GM12878 (cell line): ENCODE measurements around the gene ATG12. TPM values are rescaled to one million over a fixed set of nuclear protein-coding genes. Genes with fewer than 3 reads are reported as not detected.

Experiments
- ATAC-seq: fragments of 200-7000 bp; cut with Tn5 transposase; 3 replicates; pipeline ENCODE4 v1.9.1; 2020; ENCODE audit warnings: mild to moderate bottlenecking, moderate library complexity
- BruUV-seq: library from RNA; stranded (reverse); fragments of 400-500 nt; replicated peaks from 2 replicates; lab custom pipeline; 2021; lab: Mats Ljungman, UMichigan
- CTCF ChIA-PET: fragments of 300-600 bp; sonication (Branson Sonifier 250); formaldehyde crosslinking; extraction: SDS; loops from one replicate; lab custom pipeline; 2021; ENCODE audit warnings: inconsistent platforms; lab: Yijun Ruan, JAX
- POLR2A ChIA-PET: fragments of 350-600 bp; formaldehyde crosslinking; extraction: SDS; loops from one replicate; lab custom pipeline; 2021; ENCODE audit warnings: inconsistent platforms; lab: Charles Lee
- RAD21 ChIA-PET: fragments of 300-600 bp; sonication (Branson Sonifier 250); formaldehyde crosslinking; loops from one replicate; lab custom pipeline; 2023; ENCODE audit warnings: antibody characterized with exemption; ENCODE audit not compliant: unreplicated experiment; lab: Charles Lee
- SMC1A ChIA-PET: fragments of 300-600 bp; sonication (Branson Sonifier 250); formaldehyde crosslinking; loops from one replicate; lab custom pipeline; 2023; ENCODE audit not compliant: unreplicated experiment, uncharacterized antibody; lab: Charles Lee
- DNase-seq: peaks from one replicate; pipeline ENCODE4 v3.0.0-alpha.2; 2011; ENCODE audit warnings: low read depth, low spot score
- FAIRE-seq: peaks from 3 replicates; lab custom pipeline; 2011; peaks lifted over from hg19 to GRCh38; lab: Jason Lieb, UNC
- H2AFZ ChIP-seq: 2 replicates; pipeline ENCODE4 v1.6.0; 2011; ENCODE audit warnings: low read depth, low read length, control low read depth; ENCODE audit not compliant: control insufficient read depth
- H3K27ac ChIP-seq: 2 replicates; pipeline ENCODE4 v1.5.1; 2011; ENCODE audit warnings: control low read depth; ENCODE audit not compliant: control insufficient read depth, insufficient read depth
- H3K27me3 ChIP-seq, 2 experiments: replicated peaks in 1 of 2; 2 replicates each; pipeline versions ENCODE4 v1.6.0 to v1.6.1; 2011; ENCODE audit warnings: low read length in 1 of 2; ENCODE audit not compliant: control insufficient read depth in 2 of 2, insufficient read depth in 2 of 2
- H3K36me3 ChIP-seq, 2 experiments: 2 replicates each; pipeline ENCODE4 v1.5.1; 2011; ENCODE audit warnings: low read length in 1 of 2; ENCODE audit not compliant: control insufficient read depth in 2 of 2, insufficient read depth in 2 of 2
- H3K4me1 ChIP-seq: 2 replicates; pipeline ENCODE4 v1.6.1; 2011; ENCODE audit warnings: mild to moderate bottlenecking, low read length, moderate library complexity, mixed read lengths; ENCODE audit not compliant: control insufficient read depth, insufficient read depth
- H3K4me2 ChIP-seq: 2 replicates; pipeline ENCODE4 v1.6.0; 2011; ENCODE audit warnings: control low read depth; ENCODE audit not compliant: control insufficient read depth, insufficient read depth
- H3K4me3 ChIP-seq: fragments of 200-600 bp; sonication (generic); 2 replicates; pipeline ENCODE4 v1.5.1; 2016
- H3K79me2 ChIP-seq: 2 replicates; pipeline ENCODE4 v1.6.0; 2011; ENCODE audit warnings: low read length; ENCODE audit not compliant: control insufficient read depth, insufficient read depth
- H3K9ac ChIP-seq: 2 replicates; pipeline ENCODE4 v1.8.0; 2011; ENCODE audit warnings: low read length, control low read depth, mixed read lengths; ENCODE audit not compliant: control insufficient read depth, insufficient read depth
- H3K9me3 ChIP-seq: replicated peaks from 3 replicates; pipeline ENCODE4 v1.5.1; 2011; ENCODE audit warnings: mild to moderate bottlenecking, low read length; ENCODE audit not compliant: control insufficient read depth, insufficient read depth
- H4K20me1 ChIP-seq: 2 replicates; pipeline ENCODE4 v1.6.0; 2011; ENCODE audit not compliant: control insufficient read depth, insufficient read depth
- CREB1 ChIP-seq: IDR thresholded peaks from 2 replicates; pipeline ENCODE4 v1.6.1; 2012; ENCODE audit warnings: low read depth, mild to moderate bottlenecking, inconsistent platforms
- GATAD2B ChIP-seq: fragments of 450-650 bp; conservative IDR thresholded peaks from 2 replicates; pipeline ENCODE4 v1.6.1; 2017; ENCODE audit warnings: low read depth, mild to moderate bottlenecking, moderate library complexity
- RAD21 ChIP-seq: IDR thresholded peaks from 2 replicates; pipeline ENCODE4 v1.6.1; 2011; ENCODE audit warnings: mild to moderate bottlenecking, low read depth, low read length, moderate library complexity; ENCODE audit not compliant: insufficient read depth
- RUNX3 ChIP-seq: IDR thresholded peaks from 2 replicates; pipeline ENCODE4 v1.6.1; 2012; ENCODE audit warnings: low read length, inconsistent platforms
- SMC3 ChIP-seq: IDR thresholded peaks from 2 replicates; pipeline ENCODE4 v1.6.1; 2011; ENCODE audit warnings: low read length, improper control_type of control experiment, borderline replicate concordance
- WGBS: methylation state at CpG from one replicate; pipeline ENCODE4 v1.1.6; 2016; ENCODE audit warnings: low lambda C conversion rate; ENCODE audit not compliant: insufficient replicate concordance, insufficient coverage; ENCODE audit errors: missing lambda C conversion rate; 5-methylcytosine and 5-hydroxymethylcytosine counted together
- in situ Hi-C: fragments of 300-500 bp; cut with MboI; formaldehyde crosslinking; loops from 9 replicates; pipeline ENCODE4 v1.14.3; 2018; ENCODE audit warnings: mixed read lengths
- intact Hi-C: fragments of 100-400 bp; cut with micrococcal nuclease; formaldehyde crosslinking; loops from one replicate; pipeline ENCODE4 v1.14.2; 2022; ENCODE audit not compliant: unreplicated experiment
- polyA plus RNA-seq, 11 experiments: library from polyadenylated mRNA; depleted of rRNA in 4 of 11; unstranded in 6 of 11; stranded (reverse) in 5 of 11; fragments of >200 nt; fragmentation: Nextera tagmentation in 4 of 11; fragmentation: Illumina TruSeq in 1 of 11; extraction: Ambion mirVana in 4 of 11; extraction: Trizol in 1 of 11; gene quantifications; 1 replicate in 1 of 11; 2 replicates in 10 of 11; pipeline versions ENCODE4 v1.2.1 to v1.2.3, GENCODE V29; 2011 to 2016; ENCODE audit warnings: inconsistent platforms in 2 of 11, missing spikeins in 2 of 11, low read depth in 1 of 11
- total RNA-seq, 4 experiments: library from RNA; depleted of rRNA in 3 of 4; stranded (reverse); fragments of >200 nt in 3 of 4; fragmentation: Illumina TruSeq in 1 of 4; extraction: Trizol in 1 of 4; gene quantifications; 2 replicates each; pipeline versions ENCODE4 v1.2.1 to v1.2.3, GENCODE V29; 2013 to 2021
- TF ChIP-seq, protein P1 (sequence below), 3 experiments: IDR thresholded peaks in 2 of 3; conservative IDR thresholded peaks in 1 of 3; 2 replicates each; pipeline ENCODE4 v1.5.1; 2011; ENCODE audit warnings: low read depth in 3 of 3, low read length in 3 of 3, mild to moderate bottlenecking in 3 of 3, control low read depth in 2 of 3, moderate library complexity in 2 of 3, inconsistent platforms in 1 of 3, mixed read lengths in 1 of 3; ENCODE audit not compliant: control insufficient read depth in 2 of 3, insufficient read depth in 1 of 3; ENCODE audit errors: extremely low read depth in 1 of 3

The ATG12 gene
- total and polyA plus RNA-seq, 10 of the 15 experiments (the other 5 are each of a cell fraction or from before 2014, with no cell fraction given): 23.2 to 92.0 (median 58.6) TPM

DNA sequence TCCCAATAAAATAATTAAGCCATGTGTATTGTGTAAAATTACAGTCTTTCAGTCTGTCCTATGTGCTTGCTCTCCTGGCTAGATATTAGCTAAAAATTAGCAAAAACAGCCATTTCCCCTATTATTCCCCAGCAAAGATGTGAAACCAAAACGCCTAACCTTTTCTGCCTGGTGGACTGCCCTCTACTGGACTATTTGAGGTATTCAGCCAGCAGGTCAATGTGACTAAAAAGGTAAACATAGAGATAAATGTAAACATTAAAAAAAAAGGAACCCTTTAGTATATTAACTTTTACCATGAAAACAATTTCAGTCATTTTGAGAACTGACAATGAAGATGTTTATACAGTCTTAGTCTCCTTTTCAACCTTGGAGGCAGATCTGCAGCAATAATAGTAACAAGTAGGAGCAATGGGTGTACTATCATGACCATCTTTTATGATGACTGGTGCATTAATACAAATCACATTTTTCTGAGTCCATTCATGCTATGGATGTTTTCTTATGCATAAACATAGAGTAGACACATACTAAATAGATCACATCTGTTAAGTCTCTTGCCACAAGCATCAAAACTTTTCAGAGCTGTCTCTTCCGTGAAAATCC, 10.1 kb downstream of the ATG12 start:
- 53% methylated on average over 2 of the region's 2 CpGs for WGBS
- Histone ChIP-seq H4K20me1 (no peaks in the 10 kb centered on the region), H2AFZ (no peak overlapping the region), H3K27me3 (no peaks in the 10 kb centered on the region), H3K79me2 (no peaks in the 10 kb centered on the region), H3K9ac (no peak overlapping the region), H3K27ac (no peak overlapping the region), H3K4me1 (no peaks in the 10 kb centered on the region), H3K4me3 (no peak overlapping the region), H3K36me3 (peaks cover 0 to 26% of the 10 kb centered on the region in 2 experiments; a peak in 3 of 4 replicates), H3K9me3 (no peaks in the 10 kb centered on the region), H3K4me2 (no peak overlapping the region)
- POLR2A ChIA-PET: no interaction called here
- SMC1A ChIA-PET: interaction anchor here (0.7 to 1.7 kb wide), 5 partner anchors 195 to 522 kb away, joined by 3 to 6 read pairs (median 5); no protein-coding TSS in a partner anchor
- TF ChIP-seq CREB1: no peak
- peak; percentile 67 for TF ChIP-seq RAD21
- 0 out of 2 replicates have a peak, but pooled peaks have one; percentile 6 for TF ChIP-seq RUNX3
- TF ChIP-seq, protein P1, sequence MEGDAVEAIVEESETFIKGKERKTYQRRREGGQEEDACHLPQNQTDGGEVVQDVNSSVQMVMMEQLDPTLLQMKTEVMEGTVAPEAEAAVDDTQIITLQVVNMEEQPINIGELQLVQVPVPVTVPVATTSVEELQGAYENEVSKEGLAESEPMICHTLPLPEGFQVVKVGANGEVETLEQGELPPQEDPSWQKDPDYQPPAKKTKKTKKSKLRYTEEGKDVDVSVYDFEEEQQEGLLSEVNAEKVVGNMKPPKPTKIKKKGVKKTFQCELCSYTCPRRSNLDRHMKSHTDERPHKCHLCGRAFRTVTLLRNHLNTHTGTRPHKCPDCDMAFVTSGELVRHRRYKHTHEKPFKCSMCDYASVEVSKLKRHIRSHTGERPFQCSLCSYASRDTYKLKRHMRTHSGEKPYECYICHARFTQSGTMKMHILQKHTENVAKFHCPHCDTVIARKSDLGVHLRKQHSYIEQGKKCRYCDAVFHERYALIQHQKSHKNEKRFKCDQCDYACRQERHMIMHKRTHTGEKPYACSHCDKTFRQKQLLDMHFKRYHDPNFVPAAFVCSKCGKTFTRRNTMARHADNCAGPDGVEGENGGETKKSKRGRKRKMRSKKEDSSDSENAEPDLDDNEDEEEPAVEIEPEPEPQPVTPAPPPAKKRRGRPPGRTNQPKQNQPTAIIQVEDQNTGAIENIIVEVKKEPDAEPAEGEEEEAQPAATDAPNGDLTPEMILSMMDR (IDR thresholded peaks at IDR 0.05 in 2 of 3, conservative IDR thresholded peaks at IDR 0.05 in 1 of 3; ENCODE audit: control insufficient read depth in 2 of 3, extremely low read depth in 1 of 3, insufficient read depth in 1 of 3, low read depth in 3 of 3, low read length in 3 of 3): peak; percentile 65 to 80 (median 72)
- no peak for TF ChIP-seq GATAD2B
- peak; percentile 67; the same call in 1 of the 2 replicates for TF ChIP-seq SMC3
- peak; percentile 84 for ATAC-seq
- CTCF ChIA-PET: interaction anchor here (0.6 to 2.7 kb wide), 15 partner anchors 9 to 740 kb away, joined by 3 to 23 read pairs (median 4); no protein-coding TSS in a partner anchor
- in situ Hi-C loops (loop anchor here (25.0 kb wide), 1 partner anchor 231 kb away; no protein-coding TSS in a partner anchor), intact Hi-C loops (loop anchor here (1.0 to 5.0 kb wide), 3 partner anchors 197 to 519 kb away; no protein-coding TSS in a partner anchor)
- RAD21 ChIA-PET: interaction anchor here (0.7 to 1.5 kb wide), 4 partner anchors 16 to 1069 kb away, joined by 3 to 7 read pairs (median 3); no protein-coding TSS in a partner anchor
- no TSS peak for BruUV-seq
- DNase-seq: no peak
- peak; percentile 72 for FAIRE-seq
